ENCODE measurements around the gene GRAMD1C. TPM values are rescaled to one million over a fixed set of nuclear protein-coding genes. Genes with fewer than 3 reads are reported as not detected.

GRAMD1C gene
- polyA plus RNA-seq, 1 of the 3 experiments (the other 2 are of a cell fraction), result 1.2 TPM

- no peak for TF ChIP-seq MAX (IDR thresholded peaks at IDR 0.05; ENCODE audit: low read depth)
- no peak for TF ChIP-seq TCF12 (IDR thresholded peaks at IDR 0.05)
- TF ChIP-seq ELF1 (IDR thresholded peaks at IDR 0.05), result no peak
- no peak for TF ChIP-seq MEF2A (IDR thresholded peaks at IDR 0.05; ENCODE audit: borderline replicate concordance, low read depth)
- TF ChIP-seq RCOR1 (IDR thresholded peaks at IDR 0.05; ENCODE audit: low read length), result no peak
- TF ChIP-seq POLR2AphosphoS5 (IDR thresholded peaks at IDR 0.05; ENCODE audit: low read depth, low read length), result no peak
- TF ChIP-seq GABPA (IDR thresholded peaks at IDR 0.05; ENCODE audit: low read depth), result no peak
- no peak for TF ChIP-seq RAD21 (IDR thresholded peaks at IDR 0.05; ENCODE audit: low read length)
- TF ChIP-seq TEAD4 (IDR thresholded peaks at IDR 0.05; ENCODE audit: borderline replicate concordance, insufficient read depth), result no peak
- no peak for TF ChIP-seq EZH2phosphoT487 (IDR thresholded peaks at IDR 0.05; ENCODE audit: borderline replicate concordance, low read depth)
- TF ChIP-seq USF1 (IDR thresholded peaks at IDR 0.05; ENCODE audit: borderline replicate concordance, low read depth), result no peak
- no peak for TF ChIP-seq RXRA (IDR thresholded peaks at IDR 0.05; ENCODE audit: borderline replicate concordance, low read depth)
- no peak for TF ChIP-seq SMC3 (IDR thresholded peaks at IDR 0.05; ENCODE audit: low read depth, low read length)
- TF ChIP-seq CHD2 (IDR thresholded peaks at IDR 0.05; ENCODE audit: low read length, partially characterized antibody), result no peak
- H3K4me2 ChIP-seq, result no peak overlapping the region
- no peaks in the 10 kb centered on the region for H3K9me3 ChIP-seq
- no peaks in the 10 kb centered on the region for H3K79me2 ChIP-seq (ENCODE audit: insufficient read depth)
- no peak overlapping the region for H3K4me3 ChIP-seq (ENCODE audit: low read depth in 2 of 2, low read length in 1 of 2)
- ChIA-PET POLR2A (no interaction called here), CTCF (interaction anchor here (1.9 to 2.5 kb wide), 3 partner anchors 11 to 172 kb away, joined by 5 to 12 read pairs (median 6); no protein-coding TSS in a partner anchor)
- peaks cover 0 to 4% of the 10 kb centered on the region in 2 experiments for H3K36me3 ChIP-seq (replicated peaks in 1 of 2; ENCODE audit: control insufficient read depth in 1 of 2, insufficient read depth in 2 of 2, low read length in 1 of 2)
- H4K20me1 ChIP-seq (ENCODE audit: insufficient read depth), result no peaks in the 10 kb centered on the region
- no peaks in the 10 kb centered on the region for H3K27me3 ChIP-seq (ENCODE audit: insufficient read depth)
- H3K9ac ChIP-seq, result no peak overlapping the region
- H2AFZ ChIP-seq (ENCODE audit: low read depth), result no peak overlapping the region
- H3F3A ChIP-seq (replicated peaks; ENCODE audit: insufficient read depth), result no peaks in the 10 kb centered on the region
- H3K4me1 ChIP-seq (ENCODE audit: control insufficient read depth in 1 of 2, insufficient read depth in 2 of 2, low read depth in 1 of 2, low read length in 1 of 2), result no peaks in the 10 kb centered on the region
- H3K9me2 ChIP-seq, result no peaks in the 10 kb centered on the region
- DNase-seq, result no peak
- no peak overlapping the region for H3K27ac ChIP-seq (ENCODE audit: low read depth in 2 of 2, low read length in 1 of 2)
Measured at GRCh38 chr3:113908133-113908532, 69.5 kb downstream of the GRAMD1C start.

GRCh38 chr3:113910966-113911365 is 72.4 kb downstream of the GRAMD1C start:
- Histone ChIP-seq H2AFZ (ENCODE audit: low read depth) (no peak overlapping the region), H3K4me3 (ENCODE audit: low read depth in 2 of 2, low read length in 1 of 2) (no peak overlapping the region), H3K79me2 (ENCODE audit: insufficient read depth) (no peaks in the 10 kb centered on the region), H3K9me3 (no peaks in the 10 kb centered on the region), H3K27ac (ENCODE audit: low read depth in 2 of 2, low read length in 1 of 2) (no peak overlapping the region), H3K9me2 (no peaks in the 10 kb centered on the region), H3F3A (replicated peaks; ENCODE audit: insufficient read depth) (peaks cover 8% of the 10 kb centered on the region), H4K20me1 (ENCODE audit: insufficient read depth) (no peaks in the 10 kb centered on the region), H3K9ac (no peak overlapping the region), H3K4me2 (no peak overlapping the region), H3K27me3 (ENCODE audit: insufficient read depth) (no peaks in the 10 kb centered on the region), H3K36me3 (replicated peaks in 1 of 2; ENCODE audit: control insufficient read depth in 1 of 2, insufficient read depth in 2 of 2, low read length in 1 of 2) (no peaks in the 10 kb centered on the region), H3K4me1 (ENCODE audit: control insufficient read depth in 1 of 2, insufficient read depth in 2 of 2, low read depth in 1 of 2, low read length in 1 of 2) (peaks cover 0 to 4% of the 10 kb centered on the region in 2 experiments; a peak in 1 of 4 replicates)
- TF ChIP-seq GABPA (IDR thresholded peaks at IDR 0.05; ENCODE audit: low read depth), result no peak
- TF ChIP-seq MAX (IDR thresholded peaks at IDR 0.05; ENCODE audit: low read depth), result no peak
- TF ChIP-seq, protein P1, sequence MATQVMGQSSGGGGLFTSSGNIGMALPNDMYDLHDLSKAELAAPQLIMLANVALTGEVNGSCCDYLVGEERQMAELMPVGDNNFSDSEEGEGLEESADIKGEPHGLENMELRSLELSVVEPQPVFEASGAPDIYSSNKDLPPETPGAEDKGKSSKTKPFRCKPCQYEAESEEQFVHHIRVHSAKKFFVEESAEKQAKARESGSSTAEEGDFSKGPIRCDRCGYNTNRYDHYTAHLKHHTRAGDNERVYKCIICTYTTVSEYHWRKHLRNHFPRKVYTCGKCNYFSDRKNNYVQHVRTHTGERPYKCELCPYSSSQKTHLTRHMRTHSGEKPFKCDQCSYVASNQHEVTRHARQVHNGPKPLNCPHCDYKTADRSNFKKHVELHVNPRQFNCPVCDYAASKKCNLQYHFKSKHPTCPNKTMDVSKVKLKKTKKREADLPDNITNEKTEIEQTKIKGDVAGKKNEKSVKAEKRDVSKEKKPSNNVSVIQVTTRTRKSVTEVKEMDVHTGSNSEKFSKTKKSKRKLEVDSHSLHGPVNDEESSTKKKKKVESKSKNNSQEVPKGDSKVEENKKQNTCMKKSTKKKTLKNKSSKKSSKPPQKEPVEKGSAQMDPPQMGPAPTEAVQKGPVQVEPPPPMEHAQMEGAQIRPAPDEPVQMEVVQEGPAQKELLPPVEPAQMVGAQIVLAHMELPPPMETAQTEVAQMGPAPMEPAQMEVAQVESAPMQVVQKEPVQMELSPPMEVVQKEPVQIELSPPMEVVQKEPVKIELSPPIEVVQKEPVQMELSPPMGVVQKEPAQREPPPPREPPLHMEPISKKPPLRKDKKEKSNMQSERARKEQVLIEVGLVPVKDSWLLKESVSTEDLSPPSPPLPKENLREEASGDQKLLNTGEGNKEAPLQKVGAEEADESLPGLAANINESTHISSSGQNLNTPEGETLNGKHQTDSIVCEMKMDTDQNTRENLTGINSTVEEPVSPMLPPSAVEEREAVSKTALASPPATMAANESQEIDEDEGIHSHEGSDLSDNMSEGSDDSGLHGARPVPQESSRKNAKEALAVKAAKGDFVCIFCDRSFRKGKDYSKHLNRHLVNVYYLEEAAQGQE (IDR thresholded peaks at IDR 0.05; ENCODE audit: low read depth, low read length), result no peak
- no peak for TF ChIP-seq MEF2A (IDR thresholded peaks at IDR 0.05; ENCODE audit: borderline replicate concordance, low read depth)
- TF ChIP-seq JUND (IDR thresholded peaks at IDR 0.05), result no peak
- TF ChIP-seq POLR2AphosphoS5 (IDR thresholded peaks at IDR 0.05; ENCODE audit: low read depth, low read length), result no peak
- ChIA-PET CTCF (interaction anchor here (1.5 kb wide), 1 partner anchor 66 kb away, joined by 9 read pairs; no protein-coding TSS in a partner anchor), POLR2A (no interaction called here)
- WGBS (ENCODE audit: low lambda C conversion rate), result 71% methylated on average over 5 of the region's 5 CpGs
- no peak for DNase-seq

Data from SK-N-SH (cell line).